Uterus (tissue), 2 donors: ENCODE data around the gene CASKIN1.

ENCODE experiments used
- POLR2A ChIP-seq, 2 donors: fragments of 450-650 bp; IDR thresholded peaks; one replicate each; pipeline ENCODE4 v1.6.1; 2016; ENCODE audit warnings: antibody characterized with exemption in 2 of 2, mild to moderate bottlenecking in 1 of 2, moderate library complexity in 1 of 2
- TF ChIP-seq, protein P1 (sequence below), 4 experiments: fragments of 200-600 bp in 2 of 4; fragments of 450-650 bp in 2 of 4; sonication (generic) in 2 of 4; IDR thresholded peaks; one replicate each; pipeline ENCODE4 v1.5.1; 2016 to 2019; ENCODE audit warnings: antibody characterized with exemption in 4 of 4, mild to moderate bottlenecking in 2 of 4, moderate library complexity in 1 of 4

DNA sequence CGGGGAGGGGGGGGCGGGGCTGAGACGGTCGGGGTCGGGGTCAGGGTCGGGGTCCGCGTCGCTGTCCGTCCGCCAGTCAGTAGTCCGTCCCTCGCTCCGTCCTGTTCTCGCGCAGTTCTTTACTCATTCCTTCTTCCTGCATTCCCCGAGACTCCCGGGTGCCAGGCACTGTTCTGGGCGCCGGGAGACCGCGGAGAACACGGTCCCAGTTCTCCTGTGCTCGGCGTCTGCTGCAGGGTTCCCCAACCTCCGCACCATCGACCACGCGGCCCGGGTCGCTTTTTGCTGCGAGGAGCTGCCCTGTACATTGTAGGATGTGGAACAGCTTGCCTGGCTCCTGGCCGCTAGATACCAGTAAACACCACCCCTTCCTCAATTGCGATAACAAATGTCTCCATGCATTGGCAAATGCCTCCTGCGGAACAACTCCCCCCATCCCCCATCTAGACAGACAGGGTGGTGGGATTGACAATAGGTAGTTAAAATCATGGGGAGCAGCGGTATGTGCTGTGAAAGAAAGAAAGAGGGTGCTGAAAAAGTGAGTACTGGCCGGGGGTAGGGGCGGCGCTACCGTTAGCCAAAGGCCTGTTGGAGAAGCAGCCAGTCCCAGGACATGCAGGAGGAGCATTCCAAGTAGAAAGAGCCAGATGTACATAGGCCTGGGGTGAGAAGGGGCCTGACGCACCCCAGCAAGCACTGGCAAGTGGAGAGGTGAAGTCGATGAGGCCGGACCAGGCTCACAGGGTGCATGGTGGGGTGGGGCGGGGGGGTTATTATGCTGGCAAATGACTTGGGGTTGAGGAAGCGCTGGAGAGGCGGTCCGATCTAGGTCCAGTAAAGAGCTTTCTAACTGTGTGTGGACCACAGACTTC lies 40.2 kb downstream of the CASKIN1 start:
- TF ChIP-seq, protein P1, sequence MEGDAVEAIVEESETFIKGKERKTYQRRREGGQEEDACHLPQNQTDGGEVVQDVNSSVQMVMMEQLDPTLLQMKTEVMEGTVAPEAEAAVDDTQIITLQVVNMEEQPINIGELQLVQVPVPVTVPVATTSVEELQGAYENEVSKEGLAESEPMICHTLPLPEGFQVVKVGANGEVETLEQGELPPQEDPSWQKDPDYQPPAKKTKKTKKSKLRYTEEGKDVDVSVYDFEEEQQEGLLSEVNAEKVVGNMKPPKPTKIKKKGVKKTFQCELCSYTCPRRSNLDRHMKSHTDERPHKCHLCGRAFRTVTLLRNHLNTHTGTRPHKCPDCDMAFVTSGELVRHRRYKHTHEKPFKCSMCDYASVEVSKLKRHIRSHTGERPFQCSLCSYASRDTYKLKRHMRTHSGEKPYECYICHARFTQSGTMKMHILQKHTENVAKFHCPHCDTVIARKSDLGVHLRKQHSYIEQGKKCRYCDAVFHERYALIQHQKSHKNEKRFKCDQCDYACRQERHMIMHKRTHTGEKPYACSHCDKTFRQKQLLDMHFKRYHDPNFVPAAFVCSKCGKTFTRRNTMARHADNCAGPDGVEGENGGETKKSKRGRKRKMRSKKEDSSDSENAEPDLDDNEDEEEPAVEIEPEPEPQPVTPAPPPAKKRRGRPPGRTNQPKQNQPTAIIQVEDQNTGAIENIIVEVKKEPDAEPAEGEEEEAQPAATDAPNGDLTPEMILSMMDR (IDR thresholded peaks at IDR 0.05), result no peak
- no peak for TF ChIP-seq POLR2A (IDR thresholded peaks at IDR 0.05)
